Osteocyte (in vitro differentiated cells): ENCODE data around the gene TENM4. TPM values are rescaled to one million over a fixed set of nuclear protein-coding genes. Genes with fewer than 3 reads are reported as not detected.

Source experiments
- DNase-seq: peaks from one replicate; pipeline ENCODE4 v3.0.0; 2021; ENCODE audit warnings: mixed read lengths; ENCODE audit not compliant: unreplicated experiment; ENCODE audit errors: extremely low spot score
- H3K27ac Mint-ChIP-seq: one replicate; pipeline ENCODE4 v1.8.0; 2021; ENCODE audit warnings: mild to moderate bottlenecking, mixed read lengths; ENCODE audit not compliant: unreplicated experiment
- H3K27me3 Mint-ChIP-seq: one replicate; pipeline ENCODE4 v1.8.0; 2021; ENCODE audit warnings: mixed read lengths; ENCODE audit not compliant: unreplicated experiment
- H3K36me3 Mint-ChIP-seq: one replicate; pipeline ENCODE4 v1.8.0; 2021; ENCODE audit warnings: mixed read lengths; ENCODE audit not compliant: unreplicated experiment
- H3K4me1 Mint-ChIP-seq: one replicate; pipeline ENCODE4 v1.8.0; 2021; ENCODE audit warnings: mixed read lengths; ENCODE audit not compliant: unreplicated experiment
- H3K4me3 Mint-ChIP-seq: one replicate; pipeline ENCODE4 v1.8.0; 2021; ENCODE audit warnings: mild to moderate bottlenecking, moderate library complexity, mixed read lengths; ENCODE audit not compliant: unreplicated experiment
- H3K9me3 Mint-ChIP-seq: one replicate; pipeline ENCODE4 v1.8.0; 2021; ENCODE audit warnings: mixed read lengths; ENCODE audit not compliant: unreplicated experiment
- CTCF ChIP-seq: fragments of 200-600 bp; sonication (generic); IDR thresholded peaks from 2 replicates; pipeline ENCODE4 v1.5.0; 2021; ENCODE audit warnings: antibody characterized with exemption, mild to moderate bottlenecking, moderate library complexity
- total RNA-seq: library from RNA; stranded (reverse); gene quantifications from 2 replicates; pipeline ENCODE4 v1.2.1, GENCODE V29; 2021

Gene TENM4
- total RNA-seq, 1 donor from 2014 or later = 74.1 TPM

GRCh38 chr11:79088967-79089366 is 351.9 kb downstream of the TENM4 start:
- H3K27ac Mint-ChIP-seq = peak overlapping the region; percentile 87
- DNase-seq = no peak
- H3K36me3 Mint-ChIP-seq = no peaks in the 10 kb centered on the region
- no peaks in the 10 kb centered on the region for H3K27me3 Mint-ChIP-seq
- peaks cover 44% of the 10 kb centered on the region for H3K4me1 Mint-ChIP-seq
- H3K4me3 Mint-ChIP-seq = no peak overlapping the region
- no peaks in the 10 kb centered on the region for H3K9me3 Mint-ChIP-seq
- TF ChIP-seq CTCF = no peak

GRCh38 chr11:79087961-79088318 is 352.9 kb downstream of the TENM4 start:
- H3K9me3 Mint-ChIP-seq = no peaks in the 10 kb centered on the region
- DNase-seq = no peak
- peaks cover 44% of the 10 kb centered on the region for H3K4me1 Mint-ChIP-seq
- no peaks in the 10 kb centered on the region for H3K27me3 Mint-ChIP-seq
- H3K36me3 Mint-ChIP-seq = no peaks in the 10 kb centered on the region
- peak; percentile 45 for TF ChIP-seq CTCF
- peak overlapping the region; percentile 87 for H3K27ac Mint-ChIP-seq
- H3K4me3 Mint-ChIP-seq = peak overlapping the region; percentile 2

- peaks cover 44% of the 10 kb centered on the region for H3K4me1 Mint-ChIP-seq
Measured at GRCh38 chr11:79087238-79087960, 353.4 kb downstream of the TENM4 start.

GRCh38 chr11:79086056-79086455 is 354.8 kb downstream of the TENM4 start:
- no peak for TF ChIP-seq CTCF
- no peaks in the 10 kb centered on the region for H3K27me3 Mint-ChIP-seq
- peak overlapping the region; percentile 87 for H3K27ac Mint-ChIP-seq
- no peak overlapping the region for H3K4me3 Mint-ChIP-seq
- DNase-seq = no peak
- peaks cover 1% of the 10 kb centered on the region for H3K36me3 Mint-ChIP-seq
- H3K9me3 Mint-ChIP-seq = no peaks in the 10 kb centered on the region
- H3K4me1 Mint-ChIP-seq = peaks cover 51% of the 10 kb centered on the region

More at GRCh38 chr11:79087238-79087960, 353.4 kb downstream of the TENM4 start:
- Mint-ChIP-seq H3K27ac (peak overlapping the region; percentile 87), H3K36me3 (no peaks in the 10 kb centered on the region), H3K27me3 (no peaks in the 10 kb centered on the region), H3K9me3 (no peaks in the 10 kb centered on the region), H3K4me3 (no peak overlapping the region)
- no peak for TF ChIP-seq CTCF
- no peak for DNase-seq

- Mint-ChIP-seq H3K9me3 (no peaks in the 10 kb centered on the region), H3K27ac (no peak overlapping the region), H3K27me3 (no peaks in the 10 kb centered on the region), H3K4me3 (no peak overlapping the region), H3K4me1 (peaks cover 59% of the 10 kb centered on the region), H3K36me3 (peaks cover 1% of the 10 kb centered on the region)
- TF ChIP-seq CTCF = no peak
- no peak for DNase-seq
Measured at GRCh38 chr11:79084382-79084781, 356.4 kb downstream of the TENM4 start.
